Epidermal melanocyte (primary cell): ENCODE results near the gene ZCWPW2.

Experiments used
- DNase-seq: peaks from one replicate; pipeline ENCODE4 v3.0.0; 2011; ENCODE audit warnings: low spot score; ENCODE audit not compliant: insufficient read length

ZCWPW2 gene

GRCh38 chr3:28574036-28574435 is 225.5 kb downstream of the ZCWPW2 start:
- DNase-seq = no peak

- no peak for DNase-seq
Observed at GRCh38 chr3:28575100-28575745, 226.7 kb downstream of the ZCWPW2 start.
